SH-SY5Y (cell line): ENCODE results near the gene JMJD4.

Experiments used
- GATA2 ChIP-seq: IDR thresholded peaks from 2 replicates; pipeline ENCODE4 v1.6.1; 2011; ENCODE audit warnings: mild to moderate bottlenecking, low read depth, low read length
- GATA3 ChIP-seq: IDR thresholded peaks from 2 replicates; pipeline ENCODE4 v1.6.1; 2011; ENCODE audit warnings: low read depth, mild to moderate bottlenecking, low read length, moderate library complexity

JMJD4 gene

GRCh38 chr1:227762231-227762911, 27.3 kb upstream of the JMJD4 start:
- TF ChIP-seq GATA2 (no peak), GATA3 (no peak)

- TF ChIP-seq GATA3 (no peak), GATA2 (no peak)
Measured at GRCh38 chr1:227761621-227762230, 26.6 kb upstream of the JMJD4 start.

- TF ChIP-seq GATA3 (no peak), GATA2 (no peak)
Measured at GRCh38 chr1:227760377-227760776, 25.3 kb upstream of the JMJD4 start.

GRCh38 chr1:227759341-227760300, 24.5 kb upstream of the JMJD4 start:
- TF ChIP-seq GATA3 = no peak
- TF ChIP-seq GATA2 = no peak

- no peak for TF ChIP-seq GATA3
- TF ChIP-seq GATA2 = no peak
Measured at GRCh38 chr1:227758366-227758765, 23.3 kb upstream of the JMJD4 start.

GRCh38 chr1:227757781-227758180, 22.7 kb upstream of the JMJD4 start:
- no peak for TF ChIP-seq GATA2
- TF ChIP-seq GATA3 = no peak

- TF ChIP-seq GATA2 = no peak
- TF ChIP-seq GATA3 = no peak
Measured at GRCh38 chr1:227756172-227756959, 21.3 kb upstream of the JMJD4 start.

GRCh38 chr1:227754958-227755357, 19.9 kb upstream of the JMJD4 start:
- TF ChIP-seq GATA2 = no peak
- TF ChIP-seq GATA3 = no peak

GRCh38 chr1:227753999-227754711, 19.1 kb upstream of the JMJD4 start:
- TF ChIP-seq GATA3 = no peak
- no peak for TF ChIP-seq GATA2

- TF ChIP-seq GATA3 (no peak), GATA2 (no peak)
Measured at GRCh38 chr1:227749916-227750710, 15.0 kb upstream of the JMJD4 start.

GRCh38 chr1:227749225-227749624, 14.1 kb upstream of the JMJD4 start:
- TF ChIP-seq GATA2 (no peak), GATA3 (no peak)

- TF ChIP-seq GATA3 (no peak), GATA2 (no peak)
Measured at GRCh38 chr1:227748496-227749182, 13.5 kb upstream of the JMJD4 start.
